GM12801 (cell line): ENCODE measurements around the gene HRK.

Source experiments
- TF ChIP-seq, protein P1 (sequence below): IDR thresholded peaks from one replicate; pipeline ENCODE4 v1.5.1; 2011; ENCODE audit warnings: control low read depth; ENCODE audit not compliant: insufficient read length; ENCODE audit errors: extremely low read depth

Gene HRK

GRCh38 chr12:116915326-116915725 lies 34.1 kb upstream of the HRK start:
- TF ChIP-seq, protein P1, sequence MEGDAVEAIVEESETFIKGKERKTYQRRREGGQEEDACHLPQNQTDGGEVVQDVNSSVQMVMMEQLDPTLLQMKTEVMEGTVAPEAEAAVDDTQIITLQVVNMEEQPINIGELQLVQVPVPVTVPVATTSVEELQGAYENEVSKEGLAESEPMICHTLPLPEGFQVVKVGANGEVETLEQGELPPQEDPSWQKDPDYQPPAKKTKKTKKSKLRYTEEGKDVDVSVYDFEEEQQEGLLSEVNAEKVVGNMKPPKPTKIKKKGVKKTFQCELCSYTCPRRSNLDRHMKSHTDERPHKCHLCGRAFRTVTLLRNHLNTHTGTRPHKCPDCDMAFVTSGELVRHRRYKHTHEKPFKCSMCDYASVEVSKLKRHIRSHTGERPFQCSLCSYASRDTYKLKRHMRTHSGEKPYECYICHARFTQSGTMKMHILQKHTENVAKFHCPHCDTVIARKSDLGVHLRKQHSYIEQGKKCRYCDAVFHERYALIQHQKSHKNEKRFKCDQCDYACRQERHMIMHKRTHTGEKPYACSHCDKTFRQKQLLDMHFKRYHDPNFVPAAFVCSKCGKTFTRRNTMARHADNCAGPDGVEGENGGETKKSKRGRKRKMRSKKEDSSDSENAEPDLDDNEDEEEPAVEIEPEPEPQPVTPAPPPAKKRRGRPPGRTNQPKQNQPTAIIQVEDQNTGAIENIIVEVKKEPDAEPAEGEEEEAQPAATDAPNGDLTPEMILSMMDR: no peak

GRCh38 chr12:116910645-116911451 lies 29.6 kb upstream of the HRK start, which contains the start of gene FBXW8:
Gene FBXW8 (plus strand): TSS chr12:116910950. CDS start chr12:116911038, 88 bp downstream.
- TF ChIP-seq, protein P1: no peak

GRCh38 chr12:116910280-116910644 lies 29.0 kb upstream of the HRK start:
- TF ChIP-seq, protein P1: no peak

DNA sequence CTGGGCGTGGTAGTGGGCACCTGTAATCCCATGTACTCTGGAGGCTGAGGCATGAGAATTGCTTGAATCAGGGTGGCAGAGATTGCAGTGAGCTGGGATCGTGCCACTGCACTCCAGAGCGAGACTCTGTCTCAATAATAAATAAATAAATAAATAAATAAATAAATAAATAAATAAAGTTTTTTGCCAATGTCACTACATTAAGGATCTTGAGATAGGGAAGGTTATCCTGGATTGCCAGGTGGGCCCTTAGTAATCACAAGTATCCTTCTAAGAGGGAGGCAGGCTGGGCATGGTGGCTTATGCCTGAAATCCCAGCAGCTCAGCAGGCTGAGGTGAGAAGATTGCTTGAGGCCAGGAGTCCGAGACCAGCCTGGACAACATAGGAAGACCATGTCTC lies 25.0 kb upstream of the HRK start:
- TF ChIP-seq, protein P1: no peak

DNA sequence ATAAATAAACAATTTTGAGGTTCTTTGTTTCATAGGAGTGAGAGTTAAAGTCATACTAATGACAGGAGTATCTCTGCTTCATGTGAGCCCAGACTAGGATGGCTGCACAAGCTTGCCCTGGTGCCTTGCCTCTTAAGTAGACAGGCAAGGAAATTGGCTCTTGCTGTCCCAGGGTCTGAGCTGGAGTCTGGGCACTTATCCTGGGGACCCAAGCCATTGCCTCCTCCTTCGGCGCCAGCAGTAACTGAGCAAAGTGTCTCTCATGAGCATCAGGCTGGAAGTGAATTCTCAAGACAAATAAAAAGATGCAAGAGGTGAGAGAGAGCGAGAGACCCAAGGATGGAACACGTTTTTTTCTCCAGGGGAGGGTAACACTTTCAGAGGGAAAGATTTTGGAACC lies 22.6 kb upstream of the HRK start:
- TF ChIP-seq, protein P1: no peak

DNA sequence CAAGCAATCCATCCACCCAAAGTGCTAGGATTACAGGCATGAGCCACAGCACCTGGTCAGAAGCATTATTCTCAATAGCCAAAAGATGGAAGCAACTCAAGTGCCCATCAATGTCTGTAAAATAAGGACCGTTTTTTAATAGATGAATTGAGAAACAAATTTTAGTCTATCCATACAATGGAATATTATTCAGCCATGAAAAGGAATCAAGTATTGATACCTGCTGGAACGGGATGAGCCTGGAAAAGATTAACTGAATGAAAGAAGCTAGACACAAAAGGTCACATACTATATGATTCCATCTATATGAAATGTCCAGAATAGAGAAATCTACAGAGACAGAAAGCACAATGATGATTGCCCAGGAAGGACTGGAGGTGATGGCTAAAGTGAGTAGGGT lies 20.4 kb upstream of the HRK start:
- TF ChIP-seq, protein P1: no peak

- TF ChIP-seq, protein P1: no peak
Observed at GRCh38 chr12:116898669-116899068, 17.4 kb upstream of the HRK start.
